NCI-H2107 (cell line): ENCODE data around the gene HMCN2.

Experiments
- DNase-seq: peaks from one replicate; lab custom pipeline; 2025; lab: John Stamatoyannopoulos, UW

Gene HMCN2

GRCh38 chr9:130366888-130367550, 101.5 kb downstream of the HMCN2 start:
- DNase-seq = no peak

DNA sequence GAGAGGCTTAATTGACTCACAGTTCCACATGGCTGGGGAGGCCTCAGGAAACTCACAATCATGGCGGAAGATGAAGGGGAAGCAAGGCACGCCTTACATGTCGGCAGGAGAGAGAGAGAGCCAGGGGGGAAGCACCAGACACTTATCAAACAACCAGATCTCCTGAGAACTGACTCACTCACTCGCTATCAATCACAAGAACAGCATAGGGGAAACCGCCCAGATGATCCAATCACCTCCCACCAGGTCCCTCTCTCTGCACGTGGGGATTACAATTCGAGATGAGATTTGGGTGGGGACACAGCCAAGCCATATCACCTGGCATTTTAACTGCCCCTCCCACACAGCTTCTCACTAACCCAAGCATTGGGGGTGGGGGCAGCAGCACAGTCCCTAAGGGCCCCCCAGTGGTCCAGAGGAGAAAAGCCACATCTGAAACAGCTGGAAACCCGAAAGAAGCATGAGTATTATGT, 103.1 kb downstream of the HMCN2 start:
- no peak for DNase-seq

DNA sequence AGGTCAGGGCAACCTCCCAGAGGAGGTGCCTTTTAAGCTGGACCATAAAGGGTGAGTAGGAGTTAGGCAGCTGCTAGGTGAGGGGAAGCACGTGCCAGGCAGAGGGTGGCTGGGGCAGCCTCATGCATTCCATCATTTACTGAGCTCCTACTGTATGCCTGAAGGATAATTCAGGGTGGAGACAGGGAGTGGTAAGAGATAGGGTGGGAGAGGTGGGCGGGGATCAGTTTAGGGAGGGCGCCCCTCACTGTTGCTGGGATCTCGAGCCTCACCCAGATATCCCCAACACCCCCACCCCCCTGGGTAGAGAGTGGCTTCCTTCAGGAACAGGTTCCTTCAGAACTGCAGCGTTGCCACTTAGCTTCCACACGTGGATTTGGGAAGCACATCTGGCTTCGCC, 104.7 kb downstream of the HMCN2 start:
- no peak for DNase-seq

- no peak for DNase-seq
These were observed 105.8 kb downstream of the HMCN2 start for GRCh38 chr9:130371196-130371966.

DNA sequence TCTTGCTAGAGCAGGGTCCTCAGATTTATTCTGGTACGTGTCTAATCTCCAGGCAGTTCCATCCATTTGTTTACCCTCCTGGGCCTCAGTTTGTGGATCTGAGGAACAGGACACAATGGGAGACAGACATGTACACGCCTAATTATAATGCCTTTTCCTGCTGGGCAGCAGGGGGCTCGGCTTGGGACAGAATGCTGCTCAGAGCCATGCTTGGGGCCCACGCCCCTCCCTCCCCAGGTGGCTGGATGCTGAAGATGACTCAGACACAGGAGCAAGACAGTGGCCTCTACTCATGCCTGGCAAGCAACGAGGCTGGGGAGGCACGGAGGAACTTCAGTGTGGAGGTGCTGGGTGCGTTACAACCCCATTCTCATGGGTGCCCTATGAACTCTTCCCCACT, 106.5 kb downstream of the HMCN2 start:
- no peak for DNase-seq

- no peak for DNase-seq
These were observed 108.2 kb downstream of the HMCN2 start for GRCh38 chr9:130373679-130374325.

DNA sequence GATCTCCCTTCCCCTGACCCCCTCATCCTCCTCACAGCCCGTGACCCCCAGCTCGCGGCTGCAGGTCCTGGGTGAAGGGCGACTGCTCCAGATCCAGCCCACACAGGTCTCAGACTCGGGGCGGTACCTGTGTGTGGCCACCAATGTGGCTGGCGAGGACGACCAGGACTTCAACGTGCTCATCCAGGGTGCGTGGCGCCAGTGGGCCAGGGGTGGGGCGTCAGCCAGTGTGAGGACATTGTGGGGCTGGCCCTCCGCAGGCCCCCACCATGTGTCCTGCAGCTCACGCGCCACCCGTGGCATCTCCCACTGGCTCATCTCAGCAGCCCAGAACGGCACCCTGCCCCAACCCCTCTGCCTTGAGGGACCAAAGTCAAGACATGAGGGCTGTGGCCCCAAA, 112.1 kb downstream of the HMCN2 start:
- DNase-seq = no peak

DNA sequence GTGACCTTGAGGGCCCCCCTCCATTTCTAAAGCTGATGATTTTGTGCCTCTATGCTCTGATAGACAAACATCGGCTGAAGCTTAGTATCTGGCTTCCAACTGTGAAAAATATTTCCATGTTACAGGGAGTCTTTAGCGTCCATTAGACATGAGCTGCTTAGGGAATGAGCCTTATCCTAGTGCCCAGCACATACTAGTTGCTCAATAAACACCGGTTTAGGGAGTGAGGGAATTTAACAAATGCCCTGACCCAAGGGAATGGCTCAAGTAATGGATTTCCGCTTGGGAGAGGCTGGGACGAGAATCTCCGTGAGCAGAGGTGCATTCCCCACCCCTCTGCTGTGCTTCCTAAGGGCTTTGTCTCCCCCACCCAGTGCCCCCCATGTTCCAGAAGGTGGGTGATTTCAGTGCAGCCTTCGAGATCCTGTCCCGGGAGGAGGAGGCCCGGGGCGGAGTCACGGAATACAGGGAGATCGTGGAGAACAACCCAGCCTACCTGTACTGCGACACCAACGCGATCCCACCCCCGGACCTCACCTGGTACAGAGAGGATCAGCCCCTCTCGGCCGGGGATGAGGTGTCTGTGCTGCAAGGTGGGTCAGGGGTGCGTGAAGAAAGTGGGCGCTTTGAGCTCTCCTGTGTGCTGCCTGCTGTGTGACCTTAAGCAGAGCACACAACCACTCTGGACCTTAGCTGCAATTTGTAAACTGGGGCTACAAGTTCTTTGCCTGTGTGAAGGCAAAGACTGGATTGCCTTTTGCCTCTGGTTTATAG, 113.5 kb downstream of the HMCN2 start:
- no peak for DNase-seq

GRCh38 chr9:130379649-130379970, 114.0 kb downstream of the HMCN2 start:
- DNase-seq = no peak

DNA sequence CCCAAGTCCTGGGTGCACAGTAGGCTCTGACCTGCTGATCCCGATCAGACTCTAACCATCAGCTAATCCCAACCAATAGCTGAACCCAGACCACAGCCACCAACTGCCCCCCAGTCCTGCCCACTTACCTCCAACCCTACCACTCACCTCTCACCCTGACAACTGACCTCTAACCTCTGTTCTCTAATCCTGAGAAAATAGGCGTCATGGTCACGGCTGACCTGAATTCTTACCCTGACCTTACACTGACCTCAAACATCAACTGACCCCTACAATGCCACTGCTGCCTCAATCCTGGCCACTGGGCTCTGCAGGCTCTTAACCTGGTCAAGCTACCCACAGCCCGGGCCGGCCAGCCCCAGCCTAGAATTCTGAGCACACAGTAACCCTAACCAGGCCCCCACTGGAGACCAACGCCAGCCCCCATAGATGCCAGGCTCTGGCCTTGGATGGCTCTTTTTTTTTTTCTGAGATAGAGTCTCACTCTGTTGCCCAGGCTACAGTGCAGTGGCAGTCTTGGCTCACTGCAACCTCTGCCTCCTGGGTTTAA, 115.4 kb downstream of the HMCN2 start:
- DNase-seq = no peak

DNA sequence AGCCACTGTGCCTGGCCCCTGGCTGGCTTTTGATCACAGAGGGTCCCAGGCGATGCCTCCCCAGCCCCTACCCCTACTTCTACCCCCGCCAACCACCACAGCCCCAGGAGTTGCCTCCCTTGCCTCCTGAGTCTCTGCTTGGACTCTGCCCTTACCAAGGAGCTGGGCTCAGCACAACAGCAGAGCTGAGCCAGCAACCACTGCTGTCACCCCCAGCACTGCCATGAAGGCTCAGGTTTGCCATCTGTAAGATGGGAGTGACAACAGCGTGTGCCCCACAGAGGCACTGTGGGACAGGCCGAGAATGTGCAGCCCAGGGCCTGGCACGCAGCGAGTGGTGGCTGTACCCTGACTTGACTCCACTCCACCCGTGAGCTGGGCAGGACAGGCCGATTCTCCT, 116.1 kb downstream of the HMCN2 start:
- no peak for DNase-seq

DNA sequence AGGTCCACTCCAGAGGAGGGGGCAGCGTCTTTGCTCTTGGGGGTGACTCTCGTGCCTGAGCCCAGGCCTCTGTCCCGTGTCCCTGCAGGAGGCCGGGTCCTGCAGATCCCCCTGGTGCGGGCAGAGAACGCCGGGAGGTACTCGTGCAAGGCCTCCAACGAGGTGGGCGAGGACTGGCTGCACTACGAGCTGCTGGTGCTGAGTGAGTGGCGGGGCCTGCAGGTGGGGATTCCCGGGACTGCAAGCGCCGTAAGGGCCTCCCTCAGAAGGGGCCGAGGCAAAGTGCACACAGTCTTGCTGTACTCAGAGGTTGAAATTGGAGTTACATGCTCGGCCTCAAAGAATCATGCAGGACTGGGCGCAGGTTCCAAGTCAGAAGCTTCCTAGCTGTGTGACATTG, 116.5 kb downstream of the HMCN2 start:
- no peak for DNase-seq

- DNase-seq = no peak
These were observed 117.2 kb downstream of the HMCN2 start for GRCh38 chr9:130382636-130383349.

DNA sequence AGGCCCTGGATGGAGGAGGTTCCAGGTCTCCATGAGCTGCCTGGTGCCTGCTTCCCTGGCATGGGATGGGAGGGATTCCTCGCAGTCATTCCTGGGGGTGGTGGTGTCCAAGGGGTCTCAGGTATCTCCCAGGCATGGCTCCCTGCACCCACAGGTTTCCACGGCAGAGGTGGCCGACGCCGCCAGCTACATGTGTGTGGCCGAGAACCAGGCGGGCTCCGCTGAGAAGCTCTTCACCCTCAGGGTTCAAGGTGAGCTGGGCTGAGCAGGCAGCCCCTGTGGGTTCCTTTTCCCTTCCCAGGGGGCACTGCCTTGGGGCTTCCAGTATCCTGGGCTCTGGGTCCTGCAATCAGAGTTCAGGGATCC, 117.8 kb downstream of the HMCN2 start:
- no peak for DNase-seq

GRCh38 chr9:130383979-130384676, 118.6 kb downstream of the HMCN2 start:
- DNase-seq = no peak

DNA sequence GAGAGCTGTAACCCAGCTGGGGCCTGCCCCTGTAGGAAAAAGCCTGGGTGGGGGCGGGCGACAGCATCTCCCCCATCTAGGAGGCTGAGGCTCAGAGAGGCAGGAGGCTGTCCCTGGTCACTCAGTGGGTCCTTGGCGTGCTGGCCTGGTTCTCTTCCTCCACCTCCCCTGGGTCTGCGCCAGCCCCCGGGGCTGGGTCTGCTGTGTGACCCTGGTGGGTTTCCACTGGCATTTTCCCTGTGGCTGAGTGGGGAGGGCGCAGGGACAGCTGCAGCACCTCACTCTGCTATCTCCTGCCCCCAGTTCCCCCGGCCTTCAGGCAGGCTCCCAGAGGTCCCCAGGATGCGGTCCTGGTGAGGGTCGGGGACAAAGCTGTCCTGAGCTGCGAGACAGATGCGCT, 119.7 kb downstream of the HMCN2 start:
- no peak for DNase-seq

DNA sequence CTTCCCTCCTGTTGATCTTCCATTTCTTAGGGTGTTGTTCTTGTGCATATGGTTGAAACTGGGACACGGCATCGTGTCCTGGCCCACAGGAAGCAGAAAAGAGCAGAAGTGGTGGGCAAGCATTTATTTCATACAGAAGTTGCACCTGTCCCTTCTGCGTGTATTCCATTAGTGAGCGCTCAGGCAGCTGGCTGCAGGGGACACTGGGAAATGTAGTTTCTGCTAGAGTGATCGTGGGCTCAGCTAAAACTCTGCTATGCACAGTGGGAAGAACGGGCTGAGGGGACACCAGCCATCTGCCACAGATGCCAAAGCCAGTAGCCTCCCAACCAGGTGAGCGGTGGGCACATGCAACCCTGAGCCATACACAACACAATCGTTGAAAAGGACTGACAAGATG, 121.8 kb downstream of the HMCN2 start:
- DNase-seq = no peak

- no peak for DNase-seq
These were observed 122.3 kb downstream of the HMCN2 start for GRCh38 chr9:130387905-130388304.

GRCh38 chr9:130390390-130390789, 124.8 kb downstream of the HMCN2 start:
- DNase-seq = no peak

- no peak for DNase-seq
These were observed 125.4 kb downstream of the HMCN2 start for GRCh38 chr9:130390986-130391385.

GRCh38 chr9:130391866-130392265, 126.3 kb downstream of the HMCN2 start:
- no peak for DNase-seq
